Spinal cord (tissue), 10 donors: ENCODE results near the gene PFKL. TPM values are rescaled to one million over a fixed set of nuclear protein-coding genes. Genes with fewer than 3 reads are reported as not detected.

Experiments used
- DNase-seq, 6 donors: peaks; one replicate each; pipeline versions ENCODE4 v3.0.0 to v3.0.0-alpha.2; 2013 to 2015; ENCODE audit warnings: low spot score in 6 of 6, low read depth in 4 of 6
- H3K27ac ChIP-seq: one replicate; pipeline ENCODE4 v1.5.1; 2013; ENCODE audit warnings: low read depth, low read length, control low read depth
- H3K27me3 ChIP-seq: one replicate; pipeline ENCODE4 v1.6.1; 2013; ENCODE audit warnings: low read length; ENCODE audit not compliant: control insufficient read depth, insufficient read depth
- H3K36me3 ChIP-seq: one replicate; pipeline ENCODE4 v1.6.1; 2013; ENCODE audit warnings: low read length; ENCODE audit not compliant: control insufficient read depth, insufficient read depth
- H3K4me1 ChIP-seq: one replicate; pipeline ENCODE4 v1.6.1; 2013; ENCODE audit warnings: low read length; ENCODE audit not compliant: control insufficient read depth, insufficient read depth
- H3K4me3 ChIP-seq: one replicate; pipeline ENCODE4 v1.5.1; 2013; ENCODE audit warnings: low read depth, low read length, control low read depth
- H3K9me3 ChIP-seq: one replicate; pipeline ENCODE4 v1.6.1; 2013; ENCODE audit warnings: low read length; ENCODE audit not compliant: control insufficient read depth, insufficient read depth
- WGBS: methylation state at CpG from one replicate; pipeline ENCODE4 v1.1.5; 2013; ENCODE audit warnings: missing lambda C conversion rate; ENCODE audit not compliant: insufficient coverage; 5-methylcytosine and 5-hydroxymethylcytosine counted together
- polyA plus RNA-seq, 2 donors: library from polyadenylated mRNA; unstranded; fragments of 120-200 nt; gene quantifications; one replicate each; pipeline ENCODE4 v1.2.1, GENCODE V29; 2013; ENCODE audit not compliant: insufficient read length in 2 of 2
- total RNA-seq, 2 donors: library from RNA; depleted of rRNA in 1 of 2; stranded (reverse); fragments of 120-200 nt in 1 of 2; fragments of >200 nt in 1 of 2; gene quantifications; one replicate each; pipeline versions ENCODE4 v1.2.3 to v1.2.4, GENCODE V29; 2013 to 2014
- donor health status: healthy.

PFKL gene
- total and polyA plus RNA-seq, 4 donors = 107 to 172 (median 151) TPM

DNA sequence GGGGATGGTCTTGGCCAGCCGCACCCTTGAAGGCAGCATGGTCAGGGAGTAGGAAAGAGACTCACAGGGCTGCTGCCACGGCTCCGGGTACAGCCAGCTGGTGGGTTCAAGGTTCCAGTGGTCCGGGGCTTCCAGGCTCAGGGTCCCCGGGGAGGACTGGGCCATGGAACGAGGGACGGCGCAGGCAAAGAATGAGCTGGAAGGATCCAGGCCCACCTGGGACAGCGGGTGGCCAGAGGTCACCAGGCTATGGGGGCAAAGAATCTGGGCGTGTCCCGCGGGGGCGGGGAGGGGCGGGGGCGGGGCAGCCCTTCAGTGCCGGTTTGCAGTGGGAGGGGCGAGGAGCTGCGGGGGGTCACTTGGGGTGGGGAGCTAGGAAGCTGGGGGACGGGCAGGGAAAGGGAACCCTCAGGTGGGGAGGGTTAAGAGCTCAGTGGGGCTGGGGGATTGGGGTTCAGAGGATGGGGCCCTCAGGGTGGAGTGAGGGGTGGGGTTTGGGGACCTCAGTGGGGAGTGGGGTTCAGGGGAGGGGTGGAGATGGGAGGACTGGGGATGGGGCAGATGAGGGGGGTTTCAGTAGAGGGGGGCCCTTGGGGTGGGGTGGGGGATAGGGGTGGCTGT is 38.1 kb upstream of the PFKL start, which contains the start of gene DNMT3L:
DNMT3L (minus strand) TSS at position 223 of the 621 bp plus-strand sequence. CDS start 638 bp downstream, outside the sequence.
- WGBS = 77% methylated on average over 18 of the region's 19 CpGs
- no peak for DNase-seq
- no peaks in the 10 kb centered on the region for H3K36me3 ChIP-seq
- H3K27ac ChIP-seq = no peak within 1 kb of the TSS
- no peaks in the 10 kb centered on the region for H3K9me3 ChIP-seq
- H3K27me3 ChIP-seq = no peaks in the 10 kb centered on the region
- H3K4me1 ChIP-seq = peaks cover 9% of the 10 kb centered on the region
- no peak within 1 kb of the TSS for H3K4me3 ChIP-seq

- DNase-seq = no peak
- Histone ChIP-seq H3K4me3 (no peak overlapping the region), H3K27me3 (no peaks in the 10 kb centered on the region), H3K36me3 (no peaks in the 10 kb centered on the region), H3K27ac (no peak overlapping the region), H3K4me1 (peaks cover 9% of the 10 kb centered on the region), H3K9me3 (no peaks in the 10 kb centered on the region)
- 85% methylated on average over 10 of the region's 12 CpGs for WGBS
Observed at GRCh38 chr21:44262338-44263056, 37.4 kb upstream of the PFKL start.

- Histone ChIP-seq H3K9me3 (no peaks in the 10 kb centered on the region), H3K27me3 (no peaks in the 10 kb centered on the region), H3K4me3 (no peak overlapping the region), H3K4me1 (peaks cover 9% of the 10 kb centered on the region), H3K27ac (no peak overlapping the region), H3K36me3 (no peaks in the 10 kb centered on the region)
- WGBS = 24% methylated on average over 15 of the region's 18 CpGs
- DNase-seq = no peak
Observed at GRCh38 chr21:44263221-44263760, 36.6 kb upstream of the PFKL start.

DNA sequence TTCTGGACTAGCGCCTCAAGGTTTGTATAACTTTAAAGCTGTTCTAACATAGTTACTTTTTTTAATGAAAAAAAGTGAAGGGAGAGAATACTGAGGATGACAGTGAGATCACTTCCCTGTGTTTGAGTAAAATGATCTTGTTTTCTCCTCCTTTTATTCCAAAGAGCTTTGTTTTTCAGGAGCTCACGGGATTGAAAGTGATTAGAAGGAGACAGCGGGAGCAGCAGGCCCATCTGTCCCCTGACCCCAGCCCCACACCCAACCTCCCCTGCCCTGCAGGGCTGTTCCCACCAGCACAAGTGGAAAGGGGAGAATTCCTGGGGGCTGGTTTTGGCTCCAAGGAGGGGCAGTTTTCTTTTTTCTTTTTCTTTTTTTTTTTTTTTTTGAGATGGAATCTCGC is 36.1 kb upstream of the PFKL start:
- no peaks in the 10 kb centered on the region for H3K9me3 ChIP-seq
- no peaks in the 10 kb centered on the region for H3K36me3 ChIP-seq
- no peak for DNase-seq
- H3K4me1 ChIP-seq = peaks cover 9% of the 10 kb centered on the region
- WGBS = 100% methylated on average over 1 of the region's 4 CpGs
- no peak overlapping the region for H3K27ac ChIP-seq
- no peaks in the 10 kb centered on the region for H3K27me3 ChIP-seq
- no peak overlapping the region for H3K4me3 ChIP-seq

GRCh38 chr21:44265734-44266270 is 34.1 kb upstream of the PFKL start:
- Histone ChIP-seq H3K27me3 (no peaks in the 10 kb centered on the region), H3K27ac (no peak overlapping the region), H3K4me3 (no peak overlapping the region), H3K36me3 (no peaks in the 10 kb centered on the region), H3K4me1 (peaks cover 9% of the 10 kb centered on the region), H3K9me3 (no peaks in the 10 kb centered on the region)
- no peak for DNase-seq
- 97% methylated on average over 17 of the region's 17 CpGs for WGBS

DNA sequence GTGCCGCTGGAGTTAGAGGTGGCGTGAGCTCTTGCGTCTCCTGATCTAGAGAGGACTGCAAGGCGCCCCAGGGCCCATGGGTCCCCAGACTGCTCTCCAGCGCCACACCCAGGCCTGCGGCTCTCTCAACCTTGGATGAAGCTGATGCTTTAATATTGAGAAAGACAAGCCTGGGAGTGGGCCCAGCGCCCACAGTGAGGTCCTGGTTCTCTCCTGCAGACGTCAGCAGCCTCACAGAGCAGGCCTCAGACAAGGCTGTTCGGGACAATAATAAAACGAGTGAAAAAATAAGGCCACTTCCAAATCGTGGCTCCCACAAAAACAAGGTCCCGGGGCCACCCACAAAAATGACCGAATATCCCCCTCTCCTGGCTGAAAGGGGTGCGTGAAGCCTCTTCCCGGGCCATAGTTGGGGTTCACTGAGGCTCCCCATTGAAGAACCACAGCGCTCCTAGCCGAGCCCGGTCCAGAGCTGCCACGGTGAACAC is 32.2 kb upstream of the PFKL start:
- Histone ChIP-seq H3K36me3 (no peaks in the 10 kb centered on the region), H3K4me3 (no peak overlapping the region), H3K27ac (no peak overlapping the region), H3K9me3 (no peaks in the 10 kb centered on the region), H3K4me1 (peaks cover 9% of the 10 kb centered on the region), H3K27me3 (no peaks in the 10 kb centered on the region)
- WGBS = 83% methylated on average over 19 of the region's 19 CpGs
- no peak for DNase-seq

- Histone ChIP-seq H3K9me3 (no peaks in the 10 kb centered on the region), H3K27me3 (no peaks in the 10 kb centered on the region), H3K27ac (no peak overlapping the region), H3K4me1 (no peaks in the 10 kb centered on the region), H3K4me3 (no peak overlapping the region), H3K36me3 (no peaks in the 10 kb centered on the region)
- 74% methylated on average over 3 of the region's 8 CpGs for WGBS
- DNase-seq = no peak
Observed at GRCh38 chr21:44269090-44269489, 30.8 kb upstream of the PFKL start.

DNA sequence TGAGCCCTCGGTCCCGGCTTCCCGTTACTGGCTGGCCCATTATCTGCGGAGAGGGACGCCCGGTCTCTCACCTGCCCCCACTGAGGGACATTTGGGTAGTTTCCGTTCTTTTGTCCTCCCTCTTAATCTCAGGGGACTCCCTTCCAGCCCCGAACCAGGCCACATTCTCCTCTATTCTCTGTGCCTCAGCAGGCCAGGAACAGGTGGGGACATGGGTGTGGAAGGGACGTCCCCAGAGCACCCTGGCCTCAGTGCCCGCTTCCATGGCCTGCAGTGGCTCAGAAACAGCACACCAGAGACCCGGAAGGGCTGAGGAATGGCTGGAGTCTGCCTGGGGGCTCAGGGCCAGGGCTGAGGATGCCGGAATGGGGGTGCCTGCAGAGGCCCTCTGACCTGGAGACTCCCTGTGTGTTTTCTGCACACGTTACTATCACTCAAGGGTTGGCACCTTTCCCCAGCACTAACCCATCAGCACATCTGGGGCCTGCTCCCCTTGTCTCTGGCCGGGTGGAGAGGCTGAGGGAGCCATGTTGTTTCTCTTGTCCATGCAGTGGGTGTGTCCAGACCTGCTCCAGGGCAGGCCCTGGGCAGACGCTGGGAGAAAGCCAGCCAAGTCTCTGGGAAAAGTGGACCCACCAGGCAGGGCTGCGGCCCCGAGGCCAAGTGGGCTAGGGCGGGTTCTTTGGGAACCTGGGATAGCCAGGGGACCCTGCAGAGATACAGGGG is 28.1 kb upstream of the PFKL start:
- no peak overlapping the region for H3K4me3 ChIP-seq
- no peak for DNase-seq
- H3K36me3 ChIP-seq = no peaks in the 10 kb centered on the region
- no peaks in the 10 kb centered on the region for H3K27me3 ChIP-seq
- H3K9me3 ChIP-seq = no peaks in the 10 kb centered on the region
- H3K4me1 ChIP-seq = no peaks in the 10 kb centered on the region
- H3K27ac ChIP-seq = no peak overlapping the region
- 76% methylated on average over 17 of the region's 18 CpGs for WGBS

DNA sequence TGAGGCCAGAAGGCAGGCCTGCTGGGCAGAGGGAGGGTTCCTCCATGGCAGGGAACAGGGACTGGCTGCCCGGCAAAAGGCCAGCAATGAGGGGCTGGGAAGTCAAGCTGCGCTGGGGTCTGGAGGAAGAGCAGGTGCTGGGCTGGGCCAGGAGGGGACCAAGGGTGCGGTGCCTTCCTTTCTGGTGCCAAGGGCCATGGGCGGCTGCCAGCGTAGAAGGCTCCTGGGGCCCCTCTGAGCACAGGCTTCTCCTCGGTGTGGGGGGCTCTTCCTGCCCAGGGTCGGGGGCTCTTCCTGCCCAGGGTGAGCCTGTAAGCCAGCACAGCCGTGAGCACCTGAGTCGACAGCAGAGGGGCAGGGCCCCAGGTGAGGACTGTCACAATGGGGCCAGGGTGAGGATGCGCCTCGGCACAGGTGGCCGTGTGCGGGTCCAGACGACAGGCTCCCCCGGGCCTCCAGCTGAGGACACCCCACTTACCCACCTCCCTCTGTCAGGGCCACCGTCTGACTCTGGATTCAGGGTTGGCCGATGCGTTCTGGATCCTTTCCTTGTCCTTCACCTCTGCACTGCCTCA is 27.5 kb upstream of the PFKL start:
- no peak overlapping the region for H3K27ac ChIP-seq
- H3K4me3 ChIP-seq = no peak overlapping the region
- H3K27me3 ChIP-seq = no peaks in the 10 kb centered on the region
- WGBS = 87% methylated on average over 18 of the region's 18 CpGs
- H3K36me3 ChIP-seq = no peaks in the 10 kb centered on the region
- H3K4me1 ChIP-seq = no peaks in the 10 kb centered on the region
- DNase-seq = no peak
- H3K9me3 ChIP-seq = no peaks in the 10 kb centered on the region
